GM18498 (cell line): ENCODE measurements around the gene EIF4G1.

Experiments used
- ATAC-seq: cut with Tn5 transposase; IDR thresholded peaks from one replicate; pipeline ENCODE4 v1.9.1; 2021; ENCODE audit warnings: mild to moderate bottlenecking, moderate library complexity; ENCODE audit not compliant: unreplicated experiment

The EIF4G1 gene

GRCh38 chr3:184300378-184300720 lies 14.1 kb upstream of the EIF4G1 start:
- no peak for ATAC-seq

GRCh38 chr3:184305577-184305976 lies 8.8 kb upstream of the EIF4G1 start:
- no peak for ATAC-seq

- no peak for ATAC-seq
Measured at GRCh38 chr3:184306341-184306972, 7.9 kb upstream of the EIF4G1 start.

- no peak for ATAC-seq
Measured at GRCh38 chr3:184307915-184308314, 6.5 kb upstream of the EIF4G1 start.

GRCh38 chr3:184308744-184309143 lies 5.7 kb upstream of the EIF4G1 start:
- ATAC-seq = no peak

- no peak for ATAC-seq
Measured at GRCh38 chr3:184311633-184312032, 2.8 kb upstream of the EIF4G1 start.

- peak; percentile 59 for ATAC-seq
Measured at GRCh38 chr3:184314700-184315542, 515 bp downstream of the EIF4G1 start.

GRCh38 chr3:184315543-184315867 lies 1.1 kb downstream of the EIF4G1 start:
- ATAC-seq = no peak

GRCh38 chr3:184315871-184316661 lies 1.7 kb downstream of the EIF4G1 start:
- ATAC-seq = no peak

GRCh38 chr3:184316792-184317191 lies 2.4 kb downstream of the EIF4G1 start:
- ATAC-seq = no peak

GRCh38 chr3:184317201-184317600 lies 2.8 kb downstream of the EIF4G1 start:
- no peak for ATAC-seq

- ATAC-seq = no peak
Measured at GRCh38 chr3:184320104-184320445, 5.7 kb downstream of the EIF4G1 start.

- no peak for ATAC-seq
Measured at GRCh38 chr3:184321666-184322065, 7.3 kb downstream of the EIF4G1 start.

GRCh38 chr3:184322731-184323487 lies 8.5 kb downstream of the EIF4G1 start:
- no peak for ATAC-seq

- ATAC-seq = no peak
Measured at GRCh38 chr3:184323696-184324095, 9.3 kb downstream of the EIF4G1 start.

- ATAC-seq = no peak
Measured at GRCh38 chr3:184325269-184325668, 10.9 kb downstream of the EIF4G1 start.

GRCh38 chr3:184325715-184326369 lies 11.4 kb downstream of the EIF4G1 start:
- ATAC-seq = no peak

GRCh38 chr3:184327171-184327570 lies 12.8 kb downstream of the EIF4G1 start:
- no peak for ATAC-seq

- no peak for ATAC-seq
Measured at GRCh38 chr3:184328516-184328915, 14.1 kb downstream of the EIF4G1 start.

GRCh38 chr3:184332370-184333090 lies 18.1 kb downstream of the EIF4G1 start:
- ATAC-seq = no peak
